ENCODE results near the gene GM2A. TPM values are rescaled to one million over a fixed set of nuclear protein-coding genes. Genes with fewer than 3 reads are reported as not detected.
"Not testable (repeated sequence)": the region's sequence is repeated elsewhere in the genome, so short reads cannot be mapped to it uniquely, and the experiment has no call there.

Gene GM2A
- total and polyA plus RNA-seq, 9 of the 15 experiments (the other 6 are each of a cell fraction or from before 2014, with no cell fraction given): 5.8 to 36.0 (median 10.0) TPM

GRCh38 chr5:151254990-151255389 is 2.0 kb downstream of the GM2A start:
- H3K9ac ChIP-seq (ENCODE audit: insufficient read depth in 1 of 2, low read depth in 2 of 2, low read length in 2 of 2); DNase-seq (ENCODE audit: extremely low read depth in 1 of 4, low spot score in 3 of 4); H3K9me1 ChIP-seq (ENCODE audit: control insufficient read depth, insufficient read depth, low read length); H3K4me2 ChIP-seq (ENCODE audit: insufficient read depth, low read length); H3K4me3 ChIP-seq; in situ Hi-C loops (cut with MboI); intact Hi-C loops (cut with micrococcal nuclease); H4K20me1 ChIP-seq (replicated peaks; ENCODE audit: control insufficient read depth, insufficient read depth, low read length); H3K9me3 ChIP-seq (replicated peaks; ENCODE audit: control insufficient read depth, insufficient read depth, low read depth, low read length); H3K36me3 ChIP-seq (ENCODE audit: control insufficient read depth, insufficient read depth, low read length); H3K27ac ChIP-seq (ENCODE audit: extremely low read depth, low read depth, low read length); BruUV-seq (replicated peaks); CTCF ChIA-PET (ENCODE audit: low intra/inter-chr PET ratio); FAIRE-seq; H3K79me2 ChIP-seq (ENCODE audit: control insufficient read depth, insufficient read depth, low read length); H3K27me3 ChIP-seq (ENCODE audit: control insufficient read depth in 2 of 2, insufficient read depth in 2 of 2, low read length in 2 of 2); ATAC-seq; H2AFZ ChIP-seq (ENCODE audit: low read depth, low read length): not testable (repeated sequence)
- POLR2A ChIA-PET: interaction anchor here (0.7 to 3.1 kb wide), 2 partner anchors 11 to 300 kb away, joined by 3 to 11 read pairs; no protein-coding TSS in a partner anchor
- H3K4me1 ChIP-seq (replicated peaks in 1 of 2; ENCODE audit: control insufficient read depth in 2 of 2, insufficient read depth in 2 of 2, low read length in 2 of 2): peaks cover 9 to 18% of the 10 kb centered on the region in 2 experiments; a peak in 4 of 5 replicates
- 81% methylated on average over 5 of the region's 5 CpGs for WGBS (ENCODE audit: insufficient coverage, low coverage, missing lambda C conversion rate)

GRCh38 chr5:151255621-151256286 is 2.8 kb downstream of the GM2A start:
- no peak overlapping the region for H3K4me2 ChIP-seq (ENCODE audit: insufficient read depth, low read length)
- no peaks in the 10 kb centered on the region for H4K20me1 ChIP-seq (replicated peaks; ENCODE audit: control insufficient read depth, insufficient read depth, low read length)
- intact Hi-C loops (cut with micrococcal nuclease) (no loop called here), in situ Hi-C loops (cut with MboI) (no loop called here)
- no peak overlapping the region for H3K27ac ChIP-seq (ENCODE audit: extremely low read depth, low read depth, low read length)
- H3K27me3 ChIP-seq (ENCODE audit: control insufficient read depth in 2 of 2, insufficient read depth in 2 of 2, low read length in 2 of 2): no peaks in the 10 kb centered on the region
- H3K4me1 ChIP-seq (replicated peaks in 1 of 2; ENCODE audit: control insufficient read depth in 2 of 2, insufficient read depth in 2 of 2, low read length in 2 of 2): peaks cover 9 to 18% of the 10 kb centered on the region in 2 experiments; a peak in 4 of 5 replicates
- H2AFZ ChIP-seq (ENCODE audit: low read depth, low read length): no peak overlapping the region
- no peaks in the 10 kb centered on the region for H3K9me1 ChIP-seq (ENCODE audit: control insufficient read depth, insufficient read depth, low read length)
- H3K79me2 ChIP-seq (ENCODE audit: control insufficient read depth, insufficient read depth, low read length): peaks cover 3% of the 10 kb centered on the region; the same call in 2 of the 3 replicates
- WGBS (ENCODE audit: insufficient coverage, low coverage, missing lambda C conversion rate): 34% methylated on average over 3 of the region's 3 CpGs
- no peaks in the 10 kb centered on the region for H3K9me3 ChIP-seq (replicated peaks; ENCODE audit: control insufficient read depth, insufficient read depth, low read depth, low read length)
- CTCF ChIA-PET (ENCODE audit: low intra/inter-chr PET ratio): no interaction called here
- H3K9ac ChIP-seq (ENCODE audit: insufficient read depth in 1 of 2, low read depth in 2 of 2, low read length in 2 of 2): no peak overlapping the region
- no peak overlapping the region for H3K4me3 ChIP-seq
- FAIRE-seq (no peak), ATAC-seq (no peak), DNase-seq (ENCODE audit: extremely low read depth in 1 of 4, low spot score in 3 of 4) (peak in 1 of 4 experiments; percentile 24)
- POLR2A ChIA-PET: no interaction called here
- BruUV-seq (replicated peaks): no TSS peak
- no peaks in the 10 kb centered on the region; the same call in 2 of the 3 replicates for H3K36me3 ChIP-seq (ENCODE audit: control insufficient read depth, insufficient read depth, low read length)
- 0 out of 2 replicates have a peak, but pooled peaks have one; percentile 24 for TF ChIP-seq MYC (IDR thresholded peaks at IDR 0.05; ENCODE audit: low read depth, low read length)
- no peak for TF ChIP-seq MYC (CRISPR knock-in tag; IDR thresholded peaks at IDR 0.05; ENCODE audit: borderline replicate concordance, low read depth)
- TF ChIP-seq FOSL1 (tag; conservative IDR thresholded peaks at IDR 0.05): peak; percentile 39
- peak; percentile 47; the same call in 1 of the 2 replicates for TF ChIP-seq VEZF1 (CRISPR knock-in tag; IDR thresholded peaks at IDR 0.05)
- no peak for TF ChIP-seq SMAD1 (IDR thresholded peaks at IDR 0.05; ENCODE audit: low read depth, low read length, partially characterized antibody)
- 0 out of 2 replicates have a peak, but pooled peaks have one; percentile 17 for TF ChIP-seq ZNF583 (CRISPR knock-in tag; IDR thresholded peaks at IDR 0.05)
- no peak for TF ChIP-seq E2F6 (IDR thresholded peaks at IDR 0.05; ENCODE audit: borderline replicate concordance in 1 of 2, extremely low read depth in 1 of 2, insufficient read depth in 1 of 2, insufficient read length in 1 of 2, low read depth in 1 of 2, low read length in 1 of 2, poor library complexity in 1 of 2, severe bottlenecking in 1 of 2)
- TF ChIP-seq HLTF (IDR thresholded peaks at IDR 0.05): no peak
- TF ChIP-seq ARID1B (IDR thresholded peaks at IDR 0.05): peak; percentile 23; the same call in 1 of the 2 replicates
- TF ChIP-seq NUFIP1 (IDR thresholded peaks at IDR 0.05; ENCODE audit: partially characterized antibody): no peak
- TF ChIP-seq EP400 (IDR thresholded peaks at IDR 0.05): no peak
